K562 (cell line): ENCODE results near the gene CKLF. TPM values are rescaled to one million over a fixed set of nuclear protein-coding genes. Genes with fewer than 3 reads are reported as not detected.

Experiments used
- ARHGAP35 ChIP-seq: fragments of 450-650 bp; IDR thresholded peaks from 2 replicates; pipeline ENCODE4 v1.6.1; 2018; ENCODE audit not compliant: partially characterized antibody
- DEAF1 ChIP-seq: fragments of 450-650 bp; formaldehyde crosslinking; IDR thresholded peaks from 2 replicates; pipeline ENCODE4 v1.4.0; 2020; ENCODE audit warnings: mild to moderate bottlenecking, moderate library complexity
- MITF ChIP-seq: IDR thresholded peaks from 2 replicates; pipeline ENCODE4 v1.6.1; 2014; ENCODE audit warnings: antibody characterized with exemption
- PRDM10 ChIP-seq: fragments of 450-650 bp; IDR thresholded peaks from 2 replicates; pipeline ENCODE4 v1.6.1; 2018; ENCODE audit not compliant: partially characterized antibody
- ZMIZ1 ChIP-seq, 2 experiments: fragments of 150-350 bp in 1 of 2; IDR thresholded peaks; 2 replicates each; pipeline ENCODE4 v1.6.1; 2012 to 2016; ENCODE audit warnings: low read depth in 2 of 2, low read length in 2 of 2, mild to moderate bottlenecking in 1 of 2, moderate library complexity in 1 of 2
- ZNF318 ChIP-seq, 2 experiments: fragments of 450-650 bp; IDR thresholded peaks; 2 replicates each; pipeline ENCODE4 v1.6.1; 2016; ENCODE audit warnings: mild to moderate bottlenecking in 2 of 2, borderline replicate concordance in 1 of 2, low read depth in 1 of 2, moderate library complexity in 1 of 2
- polyA plus RNA-seq, 8 experiments: library from polyadenylated mRNA; depleted of rRNA in 4 of 8; stranded (reverse) in 5 of 8; unstranded in 3 of 8; fragments of >200 nt; fragmentation: Nextera tagmentation in 2 of 8; fragmentation: Illumina TruSeq in 1 of 8; extraction: Ambion mirVana in 2 of 8; extraction: Trizol in 1 of 8; gene quantifications; 2 replicates each; pipeline versions ENCODE4 v1.2.1 to v1.2.3, GENCODE V29; 2011 to 2014; ENCODE audit warnings: inconsistent platforms in 1 of 8, missing spikeins in 1 of 8
- total RNA-seq, 7 experiments: library from RNA; depleted of rRNA in 6 of 7; stranded (reverse); fragments of >200 nt in 6 of 7; fragmentation: Illumina TruSeq in 2 of 7; extraction: Trizol in 2 of 7; gene quantifications; 2 replicates each; pipeline versions ENCODE4 v1.2.1 to v1.2.3, GENCODE V29; 2011 to 2021; ENCODE audit warnings: low replicate concordance in 1 of 7

CKLF gene
- total and polyA plus RNA-seq, 9 of the 15 experiments (the other 6 are each of a cell fraction or from before 2014, with no cell fraction given), result 84.8 to 322 (median 118) TPM

- no peak for TF ChIP-seq MITF
- TF ChIP-seq ZNF318 (IDR thresholded peaks at IDR 0.05; ENCODE audit: borderline replicate concordance in 1 of 2, low read depth in 1 of 2), result no peak
- TF ChIP-seq ZMIZ1 (IDR thresholded peaks at IDR 0.05; ENCODE audit: low read depth in 2 of 2, low read length in 2 of 2), result no peak
- TF ChIP-seq DEAF1 (CRISPR knock-in tag), result no peak
- no peak for TF ChIP-seq PRDM10
- TF ChIP-seq ARHGAP35, result no peak
Observed at GRCh38 chr16:66604376-66605176, 52.2 kb downstream of the CKLF start, which contains the start of gene CMTM3 (continued).
